Astrocyte (in vitro differentiated cells and primary cell): ENCODE results near the gene SLC25A33.

Experiments used
- EZH2 ChIP-seq: IDR thresholded peaks from 2 replicates; pipeline ENCODE4 v1.6.1; 2012; ENCODE audit warnings: mild to moderate bottlenecking, low read length, inconsistent platforms; ENCODE audit not compliant: insufficient read depth
- TF ChIP-seq, protein P1 (sequence below): IDR thresholded peaks from 2 replicates; pipeline ENCODE4 v1.5.1; 2011; ENCODE audit warnings: low read depth, mild to moderate bottlenecking, inconsistent platforms, low read length, moderate library complexity; ENCODE audit not compliant: insufficient read depth

DNA sequence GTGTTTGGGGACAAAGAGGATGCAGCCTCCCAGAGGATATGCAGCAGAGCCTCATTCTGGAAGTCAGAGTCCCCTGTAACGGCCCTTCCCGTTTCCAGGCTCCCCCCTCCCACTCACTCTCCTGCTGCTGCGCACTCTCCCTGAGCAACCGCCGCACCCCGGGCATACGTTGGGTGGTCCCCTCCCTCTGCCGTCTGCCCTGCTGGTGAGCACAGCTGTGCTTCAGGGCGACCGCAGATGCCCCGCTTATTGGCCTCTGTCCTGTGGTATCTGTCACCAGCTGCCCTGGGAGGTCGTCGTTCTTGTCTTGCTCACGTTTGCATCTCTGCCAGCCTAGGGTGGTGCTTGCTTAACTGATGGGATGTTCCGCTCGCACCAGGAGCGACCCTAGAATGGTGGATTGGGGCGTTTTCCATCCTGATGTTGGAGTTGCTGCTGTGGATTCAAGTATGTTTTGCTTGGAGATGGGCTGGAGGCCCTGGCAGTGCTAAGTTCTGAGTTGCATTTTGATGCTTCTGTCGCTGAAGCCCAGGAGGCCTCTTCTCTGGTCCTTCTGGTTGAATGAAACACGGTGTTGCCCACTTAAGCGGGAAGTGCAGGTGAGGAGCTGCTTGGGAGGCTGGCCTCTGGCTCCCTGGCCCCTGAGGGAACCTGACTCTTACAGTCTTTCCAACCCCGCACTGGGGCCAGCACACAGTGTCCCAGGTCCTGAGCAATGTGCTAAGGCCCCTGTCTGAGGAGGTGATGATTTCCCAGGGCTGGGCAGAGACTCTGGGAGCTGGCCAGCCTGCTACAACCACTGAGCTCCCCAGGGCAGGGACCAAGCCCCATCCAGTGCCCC lies 52.6 kb downstream of the SLC25A33 start:
- TF ChIP-seq, protein P1, sequence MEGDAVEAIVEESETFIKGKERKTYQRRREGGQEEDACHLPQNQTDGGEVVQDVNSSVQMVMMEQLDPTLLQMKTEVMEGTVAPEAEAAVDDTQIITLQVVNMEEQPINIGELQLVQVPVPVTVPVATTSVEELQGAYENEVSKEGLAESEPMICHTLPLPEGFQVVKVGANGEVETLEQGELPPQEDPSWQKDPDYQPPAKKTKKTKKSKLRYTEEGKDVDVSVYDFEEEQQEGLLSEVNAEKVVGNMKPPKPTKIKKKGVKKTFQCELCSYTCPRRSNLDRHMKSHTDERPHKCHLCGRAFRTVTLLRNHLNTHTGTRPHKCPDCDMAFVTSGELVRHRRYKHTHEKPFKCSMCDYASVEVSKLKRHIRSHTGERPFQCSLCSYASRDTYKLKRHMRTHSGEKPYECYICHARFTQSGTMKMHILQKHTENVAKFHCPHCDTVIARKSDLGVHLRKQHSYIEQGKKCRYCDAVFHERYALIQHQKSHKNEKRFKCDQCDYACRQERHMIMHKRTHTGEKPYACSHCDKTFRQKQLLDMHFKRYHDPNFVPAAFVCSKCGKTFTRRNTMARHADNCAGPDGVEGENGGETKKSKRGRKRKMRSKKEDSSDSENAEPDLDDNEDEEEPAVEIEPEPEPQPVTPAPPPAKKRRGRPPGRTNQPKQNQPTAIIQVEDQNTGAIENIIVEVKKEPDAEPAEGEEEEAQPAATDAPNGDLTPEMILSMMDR = no peak
- TF ChIP-seq EZH2 = no peak
